Adipose tissue (tissue), 3 donors: Measurements from ENCODE around the gene MAP3K13. TPM values are rescaled to one million over a fixed set of nuclear protein-coding genes. Genes with fewer than 3 reads are reported as not detected.
"Not testable (repeated sequence)": the region's sequence is repeated elsewhere in the genome, so short reads cannot be mapped to it uniquely, and the experiment has no call there.

Experiments used
- H3K27ac ChIP-seq: one replicate; pipeline ENCODE4 v1.5.1; 2013; ENCODE audit warnings: low read depth, low read length
- WGBS, 3 donors: extraction: QIAGEN DNeasy Blood & Tissue Kit; methylation state at CpG; one replicate each; pipeline ENCODE4 v1.1.7; 2013; 5-methylcytosine and 5-hydroxymethylcytosine counted together
- polyA plus RNA-seq, 3 donors: library from polyadenylated mRNA; stranded (reverse); fragments of 200-250 nt; gene quantifications; one replicate each; pipeline ENCODE4 v1.2.3, GENCODE V29; 2013
- donor health status: healthy with polysubstance abuse.
- donor health status: Bipolar disorder and iron deficiency.
- donor health status: healthy.

Gene MAP3K13
- polyA plus RNA-seq, 3 donors, result 11.0 to 26.0 (median 15.5) TPM

DNA sequence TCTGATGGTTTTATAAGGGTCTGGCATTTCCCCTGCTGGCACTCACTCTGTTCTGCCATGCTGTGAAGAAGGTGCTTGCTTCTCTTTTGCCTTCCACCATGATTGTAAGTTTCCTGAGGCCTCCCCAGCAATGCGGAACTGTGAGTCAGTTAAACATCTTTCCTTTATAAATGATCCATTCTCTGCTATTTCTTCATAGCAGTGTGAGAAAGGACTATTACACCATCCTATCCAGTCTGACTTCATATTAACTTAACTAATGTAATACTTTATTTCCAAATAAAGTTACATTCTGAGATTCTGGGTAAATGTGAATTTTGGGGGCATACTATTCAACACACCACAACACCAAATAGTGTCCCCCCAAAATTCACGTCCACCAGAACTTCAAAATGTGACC is 22.2 kb upstream of the MAP3K13 start:
- WGBS, 3 donors, result 83 to 95% (median 95%) methylated on average over 2 of the region's 2 CpGs
- H3K27ac ChIP-seq, result no peak overlapping the region

DNA sequence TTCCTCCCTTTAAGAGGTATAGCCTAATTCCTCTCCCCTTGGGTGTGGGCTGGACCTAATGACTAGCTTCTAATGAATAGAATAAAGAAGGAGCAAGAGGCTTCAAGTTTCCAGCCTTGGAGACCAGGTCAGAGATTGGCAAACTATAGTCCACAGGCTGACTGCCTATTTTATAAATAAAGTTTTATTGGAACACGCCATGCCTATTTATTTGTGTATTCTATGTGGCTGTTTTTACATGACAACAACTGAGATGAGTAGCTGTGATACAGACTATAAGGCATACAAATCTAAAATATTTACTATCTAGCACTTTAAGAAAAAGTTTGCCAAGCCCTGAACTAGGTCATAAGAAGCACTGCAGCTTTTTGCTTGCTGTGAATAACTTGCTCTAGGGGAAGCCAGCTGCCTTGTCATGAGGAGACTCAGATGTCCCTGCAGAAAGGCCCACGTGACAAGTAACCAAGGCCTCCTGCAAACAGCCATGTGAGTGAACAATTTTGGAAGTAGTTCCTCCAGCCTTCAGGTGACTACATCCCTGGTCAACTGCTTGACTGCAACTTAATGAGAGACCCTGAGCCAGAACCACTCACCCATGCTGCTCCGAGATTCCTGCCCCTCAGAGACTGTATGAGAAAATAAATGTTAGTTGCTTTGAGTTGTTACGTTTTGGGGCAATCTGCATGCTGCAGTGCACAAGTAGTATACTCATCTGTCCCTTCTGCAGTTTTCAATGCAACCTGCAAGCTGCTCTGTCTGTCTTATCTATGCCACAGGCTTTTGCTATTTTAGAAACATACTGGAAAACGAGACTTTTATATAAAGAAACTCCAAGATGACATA is 21.1 kb upstream of the MAP3K13 start:
- 58 to 77% (median 66%) methylated on average over 5 of the region's 5 CpGs for WGBS, 3 donors
- H3K27ac ChIP-seq, result no peak overlapping the region

DNA sequence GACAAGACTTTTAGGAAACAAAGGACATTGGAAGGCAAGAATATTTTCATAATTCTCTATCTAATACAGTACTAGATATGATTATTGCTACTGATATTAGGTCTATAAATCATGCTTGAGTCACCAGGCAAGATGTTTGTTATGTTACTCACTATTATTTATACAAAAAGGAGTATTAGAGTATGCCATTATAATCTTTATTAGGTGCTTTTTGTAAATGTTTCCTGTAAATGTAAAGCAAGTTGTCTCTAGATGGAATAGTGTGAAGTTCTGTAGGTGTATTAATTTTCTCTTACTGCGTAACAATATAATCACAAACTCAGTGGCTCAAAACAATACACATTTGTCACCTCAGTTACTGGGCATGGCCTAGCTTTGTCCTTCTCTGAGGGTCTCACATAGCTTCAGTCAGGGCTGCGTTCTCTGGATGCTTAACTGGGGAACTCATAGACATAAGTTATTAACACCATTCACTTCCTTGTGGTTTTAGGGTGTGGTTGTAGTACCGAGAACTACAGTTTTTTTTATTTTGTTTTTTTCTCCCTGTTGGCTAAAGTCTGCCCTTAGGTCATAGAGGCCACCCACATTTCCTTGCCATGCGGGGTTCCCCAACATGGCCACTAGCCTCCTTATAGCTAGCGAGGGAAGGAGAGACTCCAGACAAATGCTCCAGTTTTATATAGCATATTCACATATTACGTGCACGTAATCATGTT is 20.3 kb upstream of the MAP3K13 start:
- no peak overlapping the region for H3K27ac ChIP-seq
- WGBS, 3 donors, result 67 to 83% (median 70%) methylated on average over 7 of the region's 7 CpGs

DNA sequence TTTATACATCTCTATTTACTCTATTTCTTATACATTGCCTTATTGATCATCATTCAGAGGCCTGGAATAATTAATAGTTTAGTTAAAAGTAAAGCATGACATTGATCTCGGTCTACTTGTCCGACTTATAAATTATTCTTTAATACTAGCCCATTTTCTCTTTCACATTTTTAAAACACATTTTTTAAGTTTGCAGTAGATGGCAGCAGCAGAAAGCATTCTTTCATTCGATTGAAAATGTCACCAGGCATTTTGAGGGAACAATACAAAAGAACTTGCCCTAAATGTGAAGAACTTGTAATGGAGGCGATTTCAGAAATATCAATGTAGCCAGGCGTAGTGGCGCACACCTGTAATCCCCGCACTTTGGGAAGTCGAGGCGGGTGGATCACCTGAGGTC is 15.5 kb upstream of the MAP3K13 start:
- H3K27ac ChIP-seq, result no peak overlapping the region
- WGBS, 3 donors, result 87 to 94% (median 92%) methylated on average over 9 of the region's 9 CpGs

DNA sequence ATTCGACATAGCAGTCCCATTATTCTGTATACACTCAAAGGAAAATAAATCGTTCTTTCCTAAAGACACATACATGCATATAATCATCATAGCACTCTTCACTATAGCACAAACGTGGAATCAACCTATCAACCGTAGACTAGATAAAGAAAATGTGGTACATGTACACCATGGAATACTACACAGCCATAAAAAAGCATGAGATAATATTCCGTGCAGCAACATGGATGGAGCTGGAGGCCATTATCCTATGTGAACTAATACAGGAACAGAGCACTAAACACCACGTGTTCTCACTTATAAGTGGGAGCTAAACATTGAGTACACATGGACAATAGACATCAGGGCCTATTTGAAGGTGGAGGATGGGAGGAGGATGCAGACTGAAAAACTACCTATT is 12.1 kb upstream of the MAP3K13 start:
- WGBS, 3 donors, result 83 to 90% (median 87%) methylated on average over 6 of the region's 6 CpGs
- H3K27ac ChIP-seq, result no peak overlapping the region

DNA sequence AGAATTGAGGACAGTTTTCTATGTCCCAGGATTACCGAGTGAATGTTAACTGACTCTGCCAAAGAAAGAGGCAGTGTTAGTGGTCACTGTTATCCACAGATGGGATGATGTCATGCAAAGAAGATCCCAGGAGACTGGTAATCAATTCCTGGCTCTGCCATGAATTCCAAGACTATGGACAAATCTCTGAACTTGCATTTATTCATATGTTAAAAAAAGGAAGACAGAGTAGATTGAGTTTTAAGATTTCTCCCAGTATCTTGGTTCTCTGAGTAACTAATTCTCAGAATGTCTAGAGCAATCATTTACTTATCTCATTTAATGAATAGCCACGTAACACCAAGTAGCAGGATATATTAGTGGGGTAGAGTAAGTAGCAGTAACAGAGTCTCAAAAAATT is 11.5 kb upstream of the MAP3K13 start:
- 68 to 74% (median 72%) methylated on average over 2 of the region's 2 CpGs for WGBS, 3 donors
- H3K27ac ChIP-seq, result no peak overlapping the region

DNA sequence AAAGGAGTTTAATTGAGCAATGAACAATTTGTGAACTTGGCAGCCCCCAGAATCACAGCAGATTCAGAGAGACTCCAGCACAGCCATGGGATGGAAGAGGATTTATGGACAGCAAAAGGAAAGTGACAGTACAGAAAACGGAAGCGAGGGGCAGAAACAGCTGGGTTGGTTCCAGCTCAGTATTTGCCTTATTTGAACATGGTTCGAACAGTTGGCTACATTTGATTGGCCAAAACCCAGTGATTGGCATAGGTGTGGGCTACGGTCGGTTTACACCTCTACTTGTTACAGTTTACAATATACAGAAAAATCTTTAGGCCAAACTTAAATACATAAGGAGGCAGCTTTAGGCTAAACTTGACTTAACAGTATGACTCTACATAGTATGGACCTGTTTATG is 9.7 kb upstream of the MAP3K13 start:
- 65 to 94% (median 91%) methylated on average over 5 of the region's 5 CpGs for whole genome bisulfite sequencing, 3 donors

DNA sequence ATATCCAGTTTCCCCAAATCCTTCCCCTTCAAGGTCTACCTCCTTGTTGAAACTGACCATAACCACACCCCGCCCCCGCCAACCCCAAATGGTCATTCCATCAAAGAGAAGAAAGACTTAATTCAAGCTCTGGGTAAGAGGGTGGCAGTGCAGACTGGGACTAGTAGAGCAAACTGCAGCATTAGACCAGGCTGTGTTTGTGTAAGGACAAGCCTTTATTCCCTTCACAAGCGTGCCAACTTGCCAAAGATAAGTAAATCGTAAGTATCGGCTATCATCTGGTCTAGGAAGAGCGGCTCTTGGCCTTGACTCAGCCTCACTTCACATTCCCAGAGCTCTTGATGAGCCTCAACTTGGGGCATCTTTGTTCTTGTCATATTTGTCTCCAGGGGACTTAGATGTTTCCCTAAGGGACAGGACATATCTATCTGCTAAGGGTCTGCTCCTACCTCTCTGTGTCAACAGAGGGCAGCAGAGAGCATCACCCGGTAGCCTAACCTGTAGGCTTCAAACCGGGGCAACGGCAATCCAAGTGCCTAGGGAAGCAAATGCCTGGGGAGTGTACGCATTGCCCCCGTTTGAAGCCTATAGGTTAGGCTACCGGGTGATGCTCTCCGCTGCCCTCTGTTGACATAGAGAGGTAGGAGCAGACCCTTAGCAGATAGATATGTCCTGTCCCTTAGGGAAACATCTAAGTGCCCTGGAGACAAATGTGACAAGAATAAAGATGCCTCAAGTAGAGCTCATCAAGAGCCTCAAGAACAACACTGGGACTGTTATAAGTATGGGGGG is 8.9 kb upstream of the MAP3K13 start:
- WGBS, 3 donors, result 47 to 49% (median 47%) methylated on average over 13 of the region's 13 CpGs
- H3K27ac ChIP-seq, result no peak overlapping the region

More for the DNA sequence above, 9.7 kb upstream of the MAP3K13 start:
- no peak overlapping the region for H3K27ac ChIP-seq

DNA sequence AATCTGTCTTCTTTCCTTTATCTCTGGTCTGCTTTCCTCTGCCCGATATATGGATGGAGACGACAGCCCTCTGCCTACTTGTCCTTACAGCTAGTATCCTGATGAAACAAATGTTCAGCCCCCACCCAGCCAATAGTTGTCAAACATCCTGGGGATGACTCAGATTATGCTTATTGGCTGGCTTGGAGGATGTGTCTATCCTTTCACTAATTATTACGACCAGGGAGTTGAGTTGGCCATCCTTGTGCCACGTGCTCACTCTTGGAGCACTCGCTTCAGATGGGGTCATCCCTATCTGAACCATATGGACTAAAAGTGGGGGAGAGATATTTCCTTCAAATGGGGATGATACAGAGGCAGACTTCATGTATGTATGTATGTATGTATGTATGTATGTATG is 6.4 kb upstream of the MAP3K13 start:
- H3K27ac ChIP-seq, result no peak overlapping the region
- WGBS, 3 donors, result 85 to 95% (median 89%) methylated on average over 5 of the region's 5 CpGs

DNA sequence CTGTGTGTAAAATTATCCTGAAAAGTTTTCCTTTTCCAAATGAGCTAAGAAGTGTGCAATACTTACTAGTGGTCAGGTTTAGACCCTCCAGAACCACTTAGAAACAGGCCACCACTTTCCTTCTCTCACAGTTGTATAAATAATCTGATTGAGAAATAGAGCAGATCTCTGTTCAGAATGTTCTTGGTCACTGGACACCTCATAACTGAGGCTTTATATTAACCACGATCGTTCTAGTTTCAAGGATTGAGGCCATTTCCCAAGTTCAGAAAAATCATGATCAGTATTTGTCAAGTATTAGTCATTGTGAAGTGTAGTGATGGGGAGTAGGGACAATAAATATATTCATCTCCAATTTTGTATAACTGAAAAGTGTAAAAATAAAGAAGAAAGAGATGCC is 1.0 kb upstream of the MAP3K13 start:
- no peak overlapping the region for H3K27ac ChIP-seq
- WGBS, 3 donors, result 71 to 91% (median 74%) methylated on average over 2 of the region's 2 CpGs

DNA sequence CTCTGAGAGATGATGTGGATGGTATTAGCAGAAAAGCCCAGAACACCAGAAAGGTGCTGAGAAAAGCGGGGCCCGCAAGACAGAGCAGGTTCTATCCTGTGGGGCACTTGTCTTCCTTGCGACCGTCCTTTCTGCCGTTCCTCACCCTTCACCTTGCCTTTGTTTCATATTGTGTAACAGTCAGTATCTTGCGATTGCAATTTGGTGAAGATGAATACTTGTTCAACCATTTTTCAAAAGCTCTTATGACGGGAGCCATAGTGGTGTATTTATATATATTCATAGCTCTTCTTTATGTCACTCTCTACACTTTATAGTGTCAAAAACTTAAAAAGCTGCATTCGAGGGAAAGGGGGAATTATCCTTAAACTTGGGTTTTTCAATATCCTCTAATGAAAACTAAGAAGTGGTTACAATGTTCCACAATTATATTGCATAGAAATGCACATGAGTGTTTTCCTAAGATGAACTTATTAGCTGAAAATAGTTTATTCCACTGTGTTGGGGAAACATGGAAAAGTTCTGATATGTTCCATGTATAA is 797 bp downstream of the MAP3K13 start:
- WGBS, 3 donors, result 7 to 12% (median 11%) methylated on average over 8 of the region's 8 CpGs
- H3K27ac ChIP-seq, result no peak overlapping the region

DNA sequence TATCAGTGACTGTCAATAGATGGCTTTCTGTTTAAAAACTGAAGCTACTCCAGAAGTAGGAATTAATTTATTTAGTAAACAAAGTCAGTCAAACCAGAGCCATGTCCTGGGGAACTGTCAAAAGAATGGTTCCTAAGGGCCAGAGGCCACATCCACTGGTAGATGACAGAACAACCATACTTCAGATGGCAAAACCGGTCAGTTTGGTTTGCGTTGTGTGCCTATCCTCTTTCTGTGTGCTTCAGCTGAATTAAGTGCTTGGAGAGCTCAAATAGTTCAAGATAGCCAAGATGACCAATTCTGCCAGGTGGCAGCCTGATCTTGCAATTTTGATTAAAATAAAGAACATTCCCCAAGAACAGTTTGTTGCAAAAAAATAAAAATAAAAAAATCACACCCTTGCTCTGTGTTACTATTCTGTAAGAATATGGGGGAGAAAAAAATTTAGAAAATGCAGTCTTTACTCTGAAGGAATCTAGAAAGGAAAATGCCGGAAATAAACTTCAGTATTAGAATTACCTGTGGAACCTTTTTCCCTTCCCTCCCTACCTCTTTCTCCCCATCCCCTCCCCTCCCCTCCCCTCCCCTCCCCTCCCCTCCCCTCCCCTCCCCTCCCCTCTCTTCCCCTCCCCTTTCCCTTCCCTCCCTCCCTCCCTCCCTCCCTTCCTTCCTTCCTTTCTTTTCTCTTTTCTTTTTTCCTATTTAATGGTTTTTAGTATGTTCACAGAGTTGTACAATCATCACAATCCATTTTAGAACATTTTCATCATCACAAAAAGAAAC is 2.5 kb downstream of the MAP3K13 start:
- 49 to 91% (median 85%) methylated on average over 3 of the region's 3 CpGs for WGBS, 3 donors
- no peak overlapping the region for H3K27ac ChIP-seq

DNA sequence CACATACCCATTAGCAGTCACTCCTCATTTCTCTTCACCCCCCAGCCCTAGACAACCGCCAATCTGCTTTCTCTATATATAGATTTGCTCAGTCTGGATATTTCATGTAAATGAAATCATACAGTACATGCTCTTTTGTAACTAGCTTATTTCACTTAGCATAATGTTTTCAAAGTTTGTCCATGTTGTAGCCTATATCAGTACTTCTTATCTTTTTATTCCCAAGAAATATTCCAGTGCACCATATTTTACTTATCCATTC is 3.1 kb downstream of the MAP3K13 start:
- H3K27ac ChIP-seq, result no peak overlapping the region
- 84 to 93% (median 92%) methylated on average over 1 of the region's 1 CpG for WGBS, 3 donors

DNA sequence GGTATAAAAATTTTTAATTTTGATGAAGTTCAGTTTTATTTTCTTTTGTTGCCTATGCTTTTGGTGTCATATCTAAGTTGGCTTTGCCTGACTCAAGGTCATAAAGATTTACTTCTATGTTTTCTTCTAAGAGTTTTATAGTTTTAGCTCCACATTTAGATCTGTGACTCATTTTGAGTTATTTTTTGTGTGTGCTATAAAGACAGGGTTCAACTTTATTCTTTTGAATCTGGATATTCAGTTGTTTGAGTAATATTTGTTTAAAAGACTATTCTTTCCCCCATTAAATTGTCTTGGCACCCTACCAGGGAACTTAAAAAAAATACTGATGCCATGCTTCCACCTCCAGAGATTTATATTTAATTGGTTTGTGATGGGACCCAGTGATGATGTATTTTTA is 4.0 kb downstream of the MAP3K13 start:
- no peak overlapping the region for H3K27ac ChIP-seq

DNA sequence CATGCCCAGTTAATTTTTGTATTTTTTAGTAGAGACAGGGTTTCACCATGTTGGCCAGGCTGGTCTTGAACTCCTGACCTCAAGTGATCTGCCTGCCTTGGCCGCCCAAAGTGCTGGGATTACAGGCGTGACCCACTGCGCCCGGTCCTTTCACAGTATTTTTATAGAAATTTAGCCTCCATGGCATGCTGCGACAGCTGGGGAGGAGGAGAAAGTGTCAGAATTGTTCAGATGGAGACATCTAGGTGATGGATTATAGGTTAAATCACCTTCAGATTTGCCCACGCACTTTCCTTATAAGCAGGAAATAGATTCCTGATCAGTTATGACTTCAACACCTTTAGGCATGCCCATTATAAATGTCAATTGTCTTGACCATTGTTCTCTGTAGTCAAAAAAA is 7.4 kb downstream of the MAP3K13 start:
- H3K27ac ChIP-seq, result not testable (repeated sequence)
- WGBS, 3 donors, result 81 to 83% (median 82%) methylated on average over 6 of the region's 6 CpGs

DNA sequence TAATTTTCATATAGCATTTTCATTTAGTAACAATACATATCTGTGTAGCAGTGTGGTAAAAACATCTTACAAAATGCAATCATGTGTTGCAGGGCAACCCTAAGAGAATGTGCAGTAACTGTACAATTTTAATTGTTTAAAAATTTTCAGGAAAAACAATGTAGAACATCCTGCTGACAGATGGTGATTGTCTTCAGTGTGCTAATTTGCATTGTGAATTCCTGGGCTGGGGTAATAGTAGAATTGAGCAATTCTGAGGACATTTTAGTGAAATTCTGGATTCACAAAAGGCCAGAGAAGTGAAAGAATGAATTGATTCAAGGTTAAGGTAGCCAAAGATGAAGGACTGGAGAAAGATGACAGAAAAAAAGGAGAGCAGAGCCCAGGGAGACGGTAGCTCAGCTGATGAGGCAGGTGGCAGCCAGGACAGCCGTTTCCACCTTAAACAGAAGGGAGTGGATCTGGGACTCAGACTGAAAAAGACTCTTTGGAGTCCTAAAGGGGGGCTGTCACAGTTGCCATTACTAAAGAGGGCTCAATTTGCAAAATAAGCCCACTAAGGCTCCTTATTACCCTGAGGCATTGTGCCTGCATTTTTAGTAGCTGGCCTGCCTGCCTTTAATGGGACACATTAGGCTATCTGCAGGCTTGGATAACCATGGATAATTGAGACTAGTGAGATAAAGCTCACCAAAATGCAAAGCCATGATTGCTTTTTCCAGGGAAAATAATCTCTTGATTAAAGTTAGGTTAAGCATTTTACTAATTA is 8.6 kb downstream of the MAP3K13 start:
- H3K27ac ChIP-seq, result no peak overlapping the region
- 24 to 94% (median 42%) methylated on average over 1 to 2 of the region's 2 CpGs for WGBS, 3 donors

DNA sequence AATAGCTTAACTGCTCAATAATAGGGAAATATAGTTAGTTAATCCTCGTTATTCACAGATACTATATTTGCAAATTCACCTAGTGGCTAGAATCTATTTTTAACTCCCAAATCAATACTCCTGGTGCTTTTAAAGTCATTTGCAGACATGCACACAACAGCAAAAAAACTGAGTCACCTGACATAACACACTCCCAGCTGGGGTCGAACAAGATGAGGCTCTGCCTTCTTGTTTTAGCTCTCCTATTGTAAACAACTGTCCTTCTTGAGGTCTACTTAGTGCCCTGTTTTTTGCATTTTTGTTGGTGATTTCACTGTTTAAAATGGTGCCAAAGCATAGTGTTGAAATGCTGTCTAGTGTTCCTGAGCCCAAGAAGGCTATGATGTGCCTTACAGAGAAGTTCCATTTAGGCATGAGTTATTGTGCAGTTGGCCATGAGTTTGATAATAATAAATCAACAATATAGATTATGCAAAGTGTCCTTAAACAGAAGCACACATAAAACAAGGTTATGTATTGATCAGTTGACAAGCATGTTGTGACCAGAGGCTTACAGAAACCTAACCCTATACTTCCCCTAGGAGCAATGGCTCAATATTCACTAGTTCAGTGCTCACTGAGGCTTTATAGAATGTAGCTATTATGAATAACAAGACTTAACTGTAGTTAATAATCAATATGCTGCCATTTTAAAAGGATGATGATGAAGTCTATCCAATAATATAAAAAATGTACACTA is 18.6 kb downstream of the MAP3K13 start:
- WGBS, 3 donors, result 17 to 70% (median 69%) methylated on average over 2 of the region's 2 CpGs
- no peak overlapping the region for H3K27ac ChIP-seq
